ENCODE results near the gene DGLUCY.
"Not testable (repeated sequence)": the region's sequence is repeated elsewhere in the genome, so short reads cannot be mapped to it uniquely, and the experiment has no call there.

Gene DGLUCY, protein sequence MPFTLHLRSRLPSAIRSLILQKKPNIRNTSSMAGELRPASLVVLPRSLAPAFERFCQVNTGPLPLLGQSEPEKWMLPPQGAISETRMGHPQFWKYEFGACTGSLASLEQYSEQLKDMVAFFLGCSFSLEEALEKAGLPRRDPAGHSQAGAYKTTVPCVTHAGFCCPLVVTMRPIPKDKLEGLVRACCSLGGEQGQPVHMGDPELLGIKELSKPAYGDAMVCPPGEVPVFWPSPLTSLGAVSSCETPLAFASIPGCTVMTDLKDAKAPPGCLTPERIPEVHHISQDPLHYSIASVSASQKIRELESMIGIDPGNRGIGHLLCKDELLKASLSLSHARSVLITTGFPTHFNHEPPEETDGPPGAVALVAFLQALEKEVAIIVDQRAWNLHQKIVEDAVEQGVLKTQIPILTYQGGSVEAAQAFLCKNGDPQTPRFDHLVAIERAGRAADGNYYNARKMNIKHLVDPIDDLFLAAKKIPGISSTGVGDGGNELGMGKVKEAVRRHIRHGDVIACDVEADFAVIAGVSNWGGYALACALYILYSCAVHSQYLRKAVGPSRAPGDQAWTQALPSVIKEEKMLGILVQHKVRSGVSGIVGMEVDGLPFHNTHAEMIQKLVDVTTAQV

GRCh38 chr14:91113829-91114078, at the start of gene DGLUCY:
Gene DGLUCY, plus strand, starts transcription at chr14:91114073. Its CDS starts 46,222 bp downstream, at chr14:91160295.
- no peak for DNase-seq

DNA sequence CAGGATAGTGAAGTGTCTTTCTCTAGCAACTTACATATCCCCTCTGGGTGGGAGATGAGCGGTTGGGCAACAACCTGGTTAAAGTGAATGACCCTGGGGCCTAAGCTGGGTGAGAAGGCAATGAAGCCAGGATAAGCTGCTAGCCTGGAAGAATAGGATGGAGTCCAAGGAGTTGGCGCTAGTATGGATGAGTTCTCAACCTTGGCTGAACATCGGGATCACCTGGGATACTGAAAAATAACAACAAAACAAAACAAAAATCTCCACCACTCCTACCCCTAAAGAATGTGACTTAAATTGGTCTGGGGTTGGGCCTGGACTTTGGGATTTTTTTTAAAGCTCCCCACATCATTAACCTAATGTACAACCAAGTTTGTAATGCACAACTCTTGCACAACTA, 48.6 kb upstream of the DGLUCY start:
- no peak for DNase-seq

DNA sequence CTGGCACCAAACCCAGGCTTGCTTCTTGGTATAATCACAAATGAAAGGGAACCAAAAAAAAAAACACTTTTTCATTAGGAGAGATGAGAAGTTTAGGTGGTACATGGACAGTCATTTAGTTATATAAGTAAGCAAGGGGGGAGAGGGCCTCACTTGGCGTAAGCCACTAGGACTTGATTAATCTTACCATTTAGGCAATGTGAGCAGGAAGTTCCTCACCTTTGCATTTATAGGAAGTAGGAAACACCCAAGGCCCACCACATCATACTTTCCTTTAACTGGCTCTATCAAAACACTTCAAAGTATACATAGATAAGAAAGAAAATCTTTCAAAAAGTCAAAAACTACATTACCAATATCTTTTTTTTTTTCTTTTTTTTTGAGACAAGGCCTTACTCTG, 46.7 kb upstream of the DGLUCY start:
- no peak for DNase-seq

DNA sequence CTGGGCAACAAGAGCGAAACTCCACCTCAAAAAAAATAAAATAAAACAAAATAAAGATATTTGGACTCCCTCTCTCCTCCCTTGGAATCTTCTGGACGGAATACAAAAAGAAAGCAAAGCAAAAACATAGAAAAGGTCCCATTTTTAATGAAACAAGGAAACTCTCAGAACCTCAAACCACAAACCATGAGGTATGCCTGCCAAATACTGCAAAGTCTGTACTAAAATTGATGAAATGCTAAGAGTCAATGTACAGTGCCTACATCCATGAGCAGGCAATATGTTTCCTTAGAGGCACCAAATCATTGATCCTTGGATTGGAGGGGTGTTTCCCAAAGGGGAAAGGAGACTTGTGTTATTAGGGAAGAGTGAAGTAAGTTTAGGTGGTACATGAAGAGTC, 45.2 kb upstream of the DGLUCY start:
- DNase-seq: no peak

GRCh38 chr14:91070572-91070971, 43.3 kb upstream of the DGLUCY start:
- no peak for DNase-seq

DNA sequence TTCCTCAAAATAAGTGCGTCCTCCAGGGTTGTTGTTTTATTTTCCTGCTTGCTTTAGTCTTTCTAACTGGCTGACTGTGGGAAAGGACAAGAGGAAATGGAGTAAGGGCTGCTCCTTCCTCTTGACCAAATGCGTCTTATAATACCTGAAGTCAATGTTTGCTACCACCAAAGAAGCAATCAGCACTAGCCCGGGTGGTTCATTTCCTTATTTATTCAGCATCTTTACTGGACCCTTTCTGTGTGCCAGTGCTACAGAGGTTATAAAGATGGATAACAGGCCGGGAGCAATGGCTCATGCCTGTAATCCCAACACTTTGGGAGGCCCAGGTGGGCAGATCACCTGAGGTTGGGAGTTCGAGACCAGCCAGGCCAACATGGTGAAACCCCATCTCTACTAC, 38.3 kb upstream of the DGLUCY start:
- no peak for DNase-seq

DNA sequence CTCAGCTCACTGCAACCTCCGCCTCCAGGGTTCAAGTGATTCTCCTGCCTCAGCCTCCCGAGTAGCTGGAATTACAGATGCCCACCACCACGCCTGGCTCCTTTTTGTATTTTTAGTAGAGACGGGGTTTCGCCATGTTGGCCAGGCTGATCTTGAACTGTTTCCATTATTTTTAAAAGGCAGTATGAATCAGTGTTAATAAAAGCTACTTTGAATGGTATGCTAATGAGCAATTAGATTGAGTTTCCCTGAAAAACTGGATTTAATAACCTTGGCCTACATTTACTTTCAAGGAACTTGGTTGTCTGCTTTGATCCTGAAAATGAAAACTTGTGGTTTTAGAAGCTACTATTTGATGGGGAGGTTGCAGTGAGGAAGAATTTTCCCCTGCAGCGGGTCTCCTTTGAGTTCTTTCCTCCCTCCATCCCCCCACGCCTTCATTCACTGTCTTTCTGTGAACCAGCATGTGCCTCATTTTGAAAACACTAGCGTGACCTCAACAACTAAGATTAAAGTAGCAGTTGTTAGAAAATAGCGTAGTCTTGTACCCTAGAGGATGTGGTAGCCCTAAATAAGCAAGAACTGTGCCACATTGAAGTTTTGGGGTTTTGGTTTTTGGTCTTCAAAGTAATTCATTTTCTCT, 35.7 kb upstream of the DGLUCY start:
- no peak for DNase-seq

DNA sequence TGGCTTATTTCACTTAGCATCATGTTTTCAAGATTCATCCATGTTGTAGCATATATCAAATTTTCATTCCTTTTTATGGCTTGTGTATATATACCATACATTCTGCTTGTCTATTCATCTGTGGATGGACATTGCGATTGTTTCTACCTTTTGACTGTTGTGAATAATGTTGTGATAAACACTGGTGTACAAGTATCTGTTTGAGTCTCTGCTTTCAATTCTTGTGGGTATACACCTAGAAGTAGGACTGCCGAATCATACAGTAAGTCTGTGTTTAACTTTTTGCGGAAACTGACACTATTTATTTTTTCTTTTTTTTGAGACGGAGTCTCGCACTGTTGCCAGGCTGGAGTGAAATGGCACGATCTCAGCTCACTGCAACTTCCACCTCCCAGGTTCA, 33.8 kb upstream of the DGLUCY start:
- DNase-seq: no peak

DNA sequence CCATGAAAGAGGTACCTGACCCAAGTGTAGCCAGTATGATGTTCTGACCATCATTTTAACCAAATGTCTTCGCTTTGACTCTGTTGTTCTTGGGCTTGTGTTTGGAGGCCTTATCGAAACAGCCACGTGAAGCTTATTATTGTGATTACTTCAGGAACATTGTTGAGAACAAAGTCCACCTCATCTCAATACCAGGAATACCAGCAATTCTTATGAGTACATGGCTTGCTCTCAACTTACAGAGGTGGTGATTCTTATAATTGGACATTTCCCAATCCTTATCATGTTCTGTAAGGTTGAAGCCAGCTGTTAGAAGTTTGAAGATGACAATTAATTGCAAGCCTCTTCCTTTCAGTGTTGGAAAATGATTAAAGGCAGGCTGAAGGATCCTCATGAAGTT, 31.6 kb upstream of the DGLUCY start:
- DNase-seq: no peak

- DNase-seq: no peak
Observed at GRCh38 chr14:91084516-91084915, 29.4 kb upstream of the DGLUCY start.

DNA sequence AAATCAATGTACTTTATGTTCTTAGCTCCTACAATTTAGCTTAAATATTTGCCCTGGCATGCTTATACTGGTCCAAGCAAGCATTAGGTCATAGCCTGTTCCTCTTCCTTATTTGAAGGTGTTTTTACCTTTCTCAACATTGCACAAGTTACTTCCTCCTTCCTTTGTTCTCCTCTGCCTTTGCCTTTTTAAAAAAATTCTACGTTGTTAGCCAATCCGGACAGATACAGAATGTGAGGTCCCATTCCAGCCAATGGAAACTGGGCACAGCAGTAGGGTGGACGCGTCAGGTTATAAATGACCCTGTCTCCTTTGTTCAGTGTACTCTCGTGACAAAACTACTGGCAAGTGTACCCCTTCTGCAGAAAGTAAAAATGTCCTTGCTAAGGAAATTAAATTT, 26.4 kb upstream of the DGLUCY start:
- DNase-seq: not testable (repeated sequence)

DNA sequence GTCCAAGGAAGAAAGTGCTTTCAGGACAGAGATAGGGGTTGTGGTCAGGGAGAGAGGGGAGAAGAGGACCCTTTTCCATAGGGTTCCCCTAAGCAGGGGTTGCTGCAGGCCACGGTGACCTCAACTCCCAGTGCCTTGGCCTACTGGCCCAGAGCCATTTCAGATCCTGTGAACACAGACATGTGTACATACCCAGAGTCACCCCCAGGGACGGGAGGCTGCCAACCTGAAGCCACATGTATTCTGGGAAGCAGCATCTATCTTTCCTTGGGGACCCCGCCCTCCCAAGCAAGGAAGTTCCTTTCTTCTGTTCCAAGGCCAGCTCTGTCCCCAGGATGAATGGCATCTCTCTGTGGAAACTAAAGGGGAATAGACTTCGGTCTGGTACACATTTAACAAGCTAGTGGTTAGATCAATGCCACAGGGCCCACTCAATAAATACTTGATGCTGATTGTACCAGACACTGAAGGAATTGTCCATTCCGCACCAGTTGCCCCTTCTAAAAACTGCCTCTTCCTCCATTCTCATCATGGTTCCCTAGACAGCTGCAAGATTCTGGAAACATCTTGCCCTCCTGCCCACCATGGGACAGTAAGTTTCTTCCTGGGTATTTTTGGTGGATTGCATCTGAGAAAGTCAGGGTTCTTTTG, 25.2 kb upstream of the DGLUCY start:
- no peak for DNase-seq

DNA sequence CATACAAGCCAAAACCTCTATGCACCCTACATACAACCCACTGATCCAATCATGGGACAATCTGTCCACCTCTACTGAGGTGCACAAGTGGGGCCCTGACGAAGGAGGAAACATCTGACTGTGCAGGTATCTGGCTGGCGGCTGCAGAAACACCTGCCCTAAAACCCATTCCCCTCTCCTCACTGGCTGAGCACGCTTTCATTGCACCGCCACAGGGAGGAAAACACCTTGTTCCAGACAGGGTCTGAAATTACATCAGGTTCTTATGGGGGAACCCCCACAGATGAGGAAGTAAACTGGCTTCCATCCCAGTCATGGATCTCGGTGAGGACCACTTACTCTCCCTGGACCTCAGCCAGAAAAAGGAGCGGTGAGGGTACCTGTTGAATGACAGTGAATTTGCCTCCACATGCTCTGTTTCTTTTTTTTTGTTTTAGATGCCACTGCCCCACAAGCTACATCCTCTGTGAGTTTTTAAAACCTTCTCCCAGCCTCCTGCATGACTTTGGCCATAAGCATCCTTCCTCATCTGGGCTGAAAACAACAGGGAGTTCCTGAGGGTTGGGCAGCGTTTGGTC, 23.8 kb upstream of the DGLUCY start:
- peak; percentile 2 for DNase-seq

DNA sequence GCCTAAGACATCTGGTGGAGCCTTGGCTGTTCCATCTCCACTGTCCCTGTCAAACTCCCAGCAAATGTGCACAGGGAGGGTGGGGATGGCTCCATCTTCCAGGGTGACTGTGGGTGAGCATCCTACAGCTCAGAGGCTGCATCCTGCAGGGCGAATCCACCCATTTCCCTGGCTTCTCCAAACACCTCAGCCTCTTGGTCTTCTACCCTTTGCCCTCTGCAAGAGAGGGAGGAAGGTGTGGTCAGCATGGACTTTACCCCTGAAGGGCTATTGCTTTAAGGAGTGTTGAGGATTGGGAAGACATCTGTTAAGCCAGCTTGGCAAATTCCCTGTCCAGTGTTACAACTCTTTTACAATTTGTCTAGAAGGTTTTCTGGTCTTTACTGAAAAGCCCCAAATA, 23.1 kb upstream of the DGLUCY start:
- no peak for DNase-seq

DNA sequence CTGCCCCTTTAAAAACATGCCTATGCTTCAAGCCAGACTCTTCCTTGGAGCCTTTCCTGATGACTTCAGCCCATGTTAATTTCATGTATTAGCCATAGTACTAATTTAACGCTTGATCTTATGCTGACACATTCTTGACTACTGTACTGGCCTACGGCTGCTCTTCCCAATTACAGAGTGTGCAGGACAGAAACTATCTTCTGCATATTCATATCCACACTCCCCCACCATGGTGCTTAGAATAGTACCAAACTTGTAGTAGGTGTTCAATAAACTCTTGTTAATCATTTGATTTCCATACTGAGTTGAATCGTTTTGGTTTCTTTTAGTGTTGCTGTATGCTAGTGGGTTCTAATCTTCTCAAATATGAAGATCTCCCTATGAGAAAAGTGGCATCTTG, 21.8 kb upstream of the DGLUCY start:
- DNase-seq: no peak

- not testable (repeated sequence) for DNase-seq
Observed at GRCh38 chr14:91093743-91094472, 20.0 kb upstream of the DGLUCY start.

DNA sequence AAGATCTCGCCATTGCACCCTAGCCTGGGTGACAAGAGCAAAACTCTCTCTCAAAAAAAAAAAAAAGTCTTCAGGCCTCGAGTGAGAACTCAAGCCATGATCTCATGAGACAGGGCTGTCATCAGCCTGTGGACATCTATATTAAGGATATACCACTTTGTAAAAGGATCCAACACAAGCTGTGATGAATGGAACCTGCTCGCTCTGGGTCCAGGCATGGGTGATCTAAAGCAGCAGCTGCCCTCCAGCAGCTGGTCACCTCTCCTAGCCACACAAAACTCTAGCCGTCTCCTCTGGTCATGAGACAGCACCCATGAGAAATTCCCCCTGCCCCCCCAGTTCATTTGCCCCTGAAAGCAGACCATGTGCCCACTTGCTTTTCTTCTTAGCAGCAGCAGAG, 19.1 kb upstream of the DGLUCY start:
- DNase-seq: no peak

DNA sequence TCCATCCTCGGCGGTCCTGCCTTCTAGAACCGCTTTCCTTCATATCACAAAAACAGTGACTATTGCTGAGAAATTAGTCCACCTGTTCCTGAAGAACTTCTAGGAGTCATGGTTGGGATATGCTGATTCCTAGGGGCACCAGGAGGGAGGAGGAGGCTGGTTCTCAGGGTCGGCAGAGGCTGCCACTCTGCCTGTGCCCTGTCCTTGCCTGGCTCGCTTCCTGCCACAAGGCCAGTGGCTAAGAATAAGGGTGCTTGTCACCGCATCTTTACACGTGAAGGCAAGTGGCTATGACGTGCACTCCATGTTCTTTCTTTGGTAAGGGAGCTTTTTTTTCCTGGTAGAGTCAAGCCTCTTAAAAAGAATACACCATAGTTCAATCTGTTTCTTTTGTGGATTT, 18.7 kb upstream of the DGLUCY start:
- DNase-seq: no peak

DNA sequence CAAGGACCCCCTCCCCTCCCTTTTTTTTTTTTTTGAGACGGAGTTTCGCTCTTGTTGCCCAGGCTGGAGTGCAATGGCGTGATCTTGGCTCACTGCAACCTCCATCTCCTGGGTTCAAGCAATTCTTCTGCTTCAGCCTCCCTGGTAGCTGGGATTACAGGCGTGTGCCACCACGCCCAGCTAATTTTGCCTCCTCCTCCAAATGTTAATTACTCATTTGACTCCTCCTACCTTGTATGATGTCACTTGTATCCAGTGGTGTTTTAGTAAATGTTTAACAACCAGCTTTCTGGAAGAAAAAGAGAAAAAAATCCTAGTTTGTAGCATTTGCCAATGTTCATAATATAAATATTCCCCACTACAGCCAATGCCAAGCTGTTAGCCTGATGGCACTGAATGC, 16.2 kb upstream of the DGLUCY start:
- DNase-seq: not testable (repeated sequence)

- no peak for DNase-seq
Observed at GRCh38 chr14:91098591-91098990, 15.3 kb upstream of the DGLUCY start.

GRCh38 chr14:91100102-91100501, 13.8 kb upstream of the DGLUCY start:
- no peak for DNase-seq

- DNase-seq: no peak
Observed at GRCh38 chr14:91103116-91103515, 10.8 kb upstream of the DGLUCY start.

Measured in NCI-H2029 treated with DMSO at 0.1 percent for 48 hours (cell line).